Naive B cell (primary cell): ENCODE measurements around the gene SCN10A. TPM values are rescaled to one million over a fixed set of nuclear protein-coding genes. Genes with fewer than 3 reads are reported as not detected.

Experiments used
- ATAC-seq, 2 donors: fragments of 150-1000 bp; cut with Tn5 transposase; 2 replicates each; pipeline ENCODE4 v1.10.0; 2021; ENCODE audit warnings: low read depth in 2 of 2, mild to moderate bottlenecking in 2 of 2, moderate library complexity in 2 of 2
- DNase-seq: peaks from one replicate; pipeline ENCODE4 v3.0.0; 2022
- H3K27ac Mint-ChIP-seq, 6 donors: one replicate each; pipeline ENCODE4 v1.8.0; 2020 to 2022; ENCODE audit warnings: mild to moderate bottlenecking in 6 of 6, mixed read lengths in 6 of 6, moderate library complexity in 5 of 6, inconsistent platforms in 2 of 6
- H3K27me3 Mint-ChIP-seq, 3 donors: one replicate each; pipeline ENCODE4 v1.8.0; 2021 to 2022; ENCODE audit warnings: mixed read lengths in 3 of 3, mild to moderate bottlenecking in 1 of 3
- H3K36me3 Mint-ChIP-seq, 2 donors: one replicate each; pipeline ENCODE4 v1.8.0; 2020 to 2022; ENCODE audit warnings: mixed read lengths in 2 of 2, inconsistent platforms in 1 of 2, mild to moderate bottlenecking in 1 of 2
- H3K4me1 Mint-ChIP-seq, 3 donors: one replicate each; pipeline ENCODE4 v1.8.0; 2020 to 2022; ENCODE audit warnings: mixed read lengths in 3 of 3, inconsistent platforms in 1 of 3, mild to moderate bottlenecking in 1 of 3, moderate library complexity in 1 of 3
- H3K4me3 Mint-ChIP-seq, 8 donors: one replicate each; pipeline ENCODE4 v1.8.0; 2020 to 2022; ENCODE audit warnings: mild to moderate bottlenecking in 8 of 8, mixed read lengths in 8 of 8, moderate library complexity in 8 of 8, inconsistent platforms in 2 of 8
- H3K9me3 Mint-ChIP-seq, 7 donors: one replicate each; pipeline ENCODE4 v1.8.0; 2020 to 2022; ENCODE audit warnings: mixed read lengths in 7 of 7, mild to moderate bottlenecking in 5 of 7, inconsistent platforms in 2 of 7, moderate library complexity in 1 of 7
- polyA plus RNA-seq, 6 donors: library from polyadenylated mRNA; unstranded; fragments of 300-500 nt; fragmentation: Illumina TruSeq; gene quantifications; one replicate each; pipeline ENCODE4 v1.2.3, GENCODE V29; 2021; ENCODE audit warnings: low read depth in 6 of 6

SCN10A gene
- polyA plus RNA-seq, 6 donors from 2014 or later, result not detected

DNA sequence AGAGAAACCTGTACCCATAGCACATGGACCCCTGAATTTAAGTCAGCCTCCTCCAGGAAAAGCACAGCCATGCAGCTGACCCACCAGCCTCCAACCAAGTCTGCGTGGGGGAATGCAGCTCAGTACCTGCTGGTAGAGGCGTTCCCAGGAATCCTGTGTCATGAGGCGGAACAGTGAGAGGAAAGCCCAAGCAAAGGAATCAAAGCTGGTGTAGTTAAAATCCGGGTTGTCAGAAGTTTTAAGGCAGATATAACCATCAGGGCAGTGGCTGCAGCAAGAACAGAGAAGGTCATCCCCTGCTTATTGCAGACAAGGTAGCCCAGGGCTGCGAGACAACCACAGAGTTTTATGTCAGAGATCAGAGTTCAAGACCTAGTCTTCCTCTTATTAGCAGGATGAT lies 59.1 kb downstream of the SCN10A start:
- no peak overlapping the region for H3K4me3 Mint-ChIP-seq
- H3K4me1 Mint-ChIP-seq, result no peaks in the 10 kb centered on the region
- no peak overlapping the region for H3K27ac Mint-ChIP-seq
- peaks cover 0 to 9% (median 2%) of the 10 kb centered on the region in 7 donors for H3K9me3 Mint-ChIP-seq
- DNase-seq, result no peak
- no peak for ATAC-seq
- H3K27me3 Mint-ChIP-seq, result peaks cover 18 to 22% (median 18%) of the 10 kb centered on the region in 3 donors
- H3K36me3 Mint-ChIP-seq, result no peaks in the 10 kb centered on the region

DNA sequence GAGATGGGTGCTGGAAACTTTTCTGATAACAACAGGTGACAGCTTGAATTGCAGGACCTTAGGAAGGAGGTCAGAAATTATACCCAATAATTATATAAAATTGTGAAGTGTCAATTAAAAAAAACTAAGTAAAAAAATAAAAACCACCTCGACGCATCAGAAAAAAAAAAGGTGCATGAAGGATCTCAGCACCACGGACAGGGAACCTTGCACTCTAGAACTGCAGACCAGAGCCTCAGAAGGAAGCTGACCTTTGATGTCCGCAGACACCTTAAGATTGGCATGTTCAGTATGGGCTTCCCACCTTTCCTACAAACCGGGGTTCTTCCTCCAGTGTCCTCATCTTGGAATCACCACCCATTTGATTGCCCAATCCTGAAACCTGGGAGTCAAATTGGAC lies 60.9 kb downstream of the SCN10A start:
- peaks cover 0 to 6% (median 0%) of the 10 kb centered on the region in 7 donors for H3K9me3 Mint-ChIP-seq
- H3K36me3 Mint-ChIP-seq, result no peaks in the 10 kb centered on the region

DNA sequence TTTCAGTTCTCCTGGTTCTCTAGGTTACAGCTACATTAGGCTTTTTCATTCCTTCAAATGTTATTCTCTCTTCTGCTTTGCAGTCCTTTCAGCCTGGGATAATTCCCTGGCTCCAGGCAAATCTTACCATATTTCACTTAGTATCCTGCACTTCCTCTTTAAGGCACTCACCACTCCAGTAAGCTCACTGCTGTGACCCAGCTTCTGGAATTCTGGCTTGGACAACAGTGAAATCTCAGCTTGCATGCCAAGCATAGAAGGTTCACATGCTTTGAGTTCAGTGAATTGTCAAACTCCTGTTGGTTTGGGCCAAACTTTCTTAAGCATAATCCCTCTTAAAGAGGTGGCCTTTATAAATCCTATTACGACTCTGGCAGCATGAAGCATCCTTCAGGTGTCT lies 69.4 kb downstream of the SCN10A start:
- Mint-ChIP-seq H3K27me3 (peaks cover 0 to 17% (median 8%) of the 10 kb centered on the region in 3 donors), H3K9me3 (peaks cover 0 to 10% (median 0%) of the 10 kb centered on the region in 7 donors), H3K4me3 (no peak overlapping the region), H3K27ac (no peak overlapping the region), H3K4me1 (no peaks in the 10 kb centered on the region), H3K36me3 (no peaks in the 10 kb centered on the region)
- no peak for ATAC-seq
- DNase-seq, result no peak

More for the DNA sequence above, 60.9 kb downstream of the SCN10A start:
- peaks cover 18 to 25% (median 22%) of the 10 kb centered on the region in 3 donors for H3K27me3 Mint-ChIP-seq
- DNase-seq (no peak), ATAC-seq (no peak)
- H3K27ac Mint-ChIP-seq, result no peak overlapping the region
- H3K4me3 Mint-ChIP-seq, result no peak overlapping the region
- no peaks in the 10 kb centered on the region for H3K4me1 Mint-ChIP-seq

DNA sequence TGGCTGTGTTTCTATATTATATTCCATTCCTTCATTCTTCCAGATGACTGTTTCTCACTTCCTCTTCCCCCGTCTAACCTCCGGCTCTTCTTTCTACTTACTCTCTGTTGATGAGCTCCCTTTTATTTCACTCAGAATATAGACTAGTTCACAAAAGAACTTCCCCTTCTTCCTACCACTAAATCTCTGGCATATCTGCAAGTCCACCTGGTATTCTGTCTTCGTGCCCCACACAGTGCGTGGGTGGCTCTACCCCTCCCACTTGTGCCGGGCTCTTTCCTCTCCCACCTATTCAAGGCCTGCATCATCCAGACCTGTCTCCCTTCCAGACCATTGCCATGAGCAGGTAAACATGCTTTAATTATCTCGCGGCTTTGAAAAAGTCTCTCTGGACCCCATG lies 73.0 kb downstream of the SCN10A start:
- Mint-ChIP-seq H3K27ac (no peak overlapping the region), H3K4me3 (peak overlapping the region in 1 of 8 donors; percentile 36), H3K4me1 (no peaks in the 10 kb centered on the region), H3K9me3 (peaks cover 0 to 10% (median 0%) of the 10 kb centered on the region in 7 donors), H3K27me3 (peaks cover 0 to 17% (median 12%) of the 10 kb centered on the region in 3 donors), H3K36me3 (no peaks in the 10 kb centered on the region)
- DNase-seq, result no peak
- ATAC-seq, result no peak

DNA sequence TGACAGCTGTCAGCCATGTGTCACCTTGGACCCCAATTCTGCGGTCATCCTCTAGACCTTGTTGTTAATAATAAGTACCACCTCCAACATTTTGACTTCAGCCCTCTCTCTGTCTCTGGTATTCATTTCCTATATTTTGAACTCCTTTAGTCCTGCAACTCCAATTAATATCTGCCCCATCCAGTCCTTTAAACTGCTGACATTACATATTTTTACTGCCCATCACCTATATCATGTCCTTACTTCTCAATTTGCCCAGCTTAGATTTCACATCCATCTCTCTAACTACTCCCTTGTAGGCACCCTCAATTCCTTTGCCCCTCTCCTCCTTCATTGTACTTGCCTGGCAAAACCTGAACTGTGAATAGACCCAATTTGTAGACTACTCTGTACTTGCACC lies 73.5 kb downstream of the SCN10A start:
- H3K36me3 Mint-ChIP-seq, result no peaks in the 10 kb centered on the region
- no peak overlapping the region for H3K27ac Mint-ChIP-seq
- H3K9me3 Mint-ChIP-seq, result peaks cover 0 to 10% (median 0%) of the 10 kb centered on the region in 7 donors
- no peaks in the 10 kb centered on the region for H3K4me1 Mint-ChIP-seq
- peaks cover 0 to 17% (median 12%) of the 10 kb centered on the region in 3 donors for H3K27me3 Mint-ChIP-seq
- no peak for ATAC-seq
- no peak overlapping the region for H3K4me3 Mint-ChIP-seq
- DNase-seq, result no peak

DNA sequence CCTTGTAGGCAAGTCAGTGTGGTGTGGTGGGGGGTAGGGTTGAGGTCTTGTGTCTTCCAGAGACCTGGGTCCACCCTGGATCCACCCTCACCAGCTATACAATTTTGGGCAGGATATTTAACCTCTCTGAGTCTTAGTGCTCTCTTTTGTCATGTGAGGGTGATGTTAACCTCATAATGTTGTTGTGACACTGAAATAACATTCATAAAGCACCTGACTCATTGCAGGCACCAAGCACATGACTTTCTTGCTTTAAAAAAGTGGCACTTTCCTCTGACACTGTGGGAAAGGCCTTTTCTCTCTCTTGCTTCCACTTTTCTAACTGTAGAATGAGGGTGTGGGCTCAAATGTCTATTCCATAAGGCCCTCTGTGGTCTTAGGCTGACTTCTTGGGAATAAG lies 75.5 kb downstream of the SCN10A start:
- no peak overlapping the region for H3K27ac Mint-ChIP-seq
- ATAC-seq, result no peak

DNA sequence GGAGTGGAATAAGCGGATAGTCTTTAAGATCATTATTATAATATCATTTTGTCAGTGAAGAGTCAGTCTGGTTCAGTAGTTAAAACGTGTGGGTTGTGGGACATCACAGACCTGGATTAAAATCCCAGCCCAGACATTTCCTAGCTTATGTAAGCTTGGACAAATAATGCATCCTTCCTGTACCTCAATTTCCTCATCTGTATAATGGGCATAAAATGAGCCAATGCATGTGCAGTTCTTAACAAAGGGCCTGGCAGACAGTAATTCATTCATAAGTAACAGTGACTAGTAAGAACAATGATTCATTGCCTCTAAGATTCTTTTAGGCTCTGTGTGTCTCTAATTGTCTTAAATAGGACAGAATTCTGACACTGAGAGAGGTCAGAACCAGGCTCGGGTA lies 76.1 kb downstream of the SCN10A start:
- H3K36me3 Mint-ChIP-seq, result no peaks in the 10 kb centered on the region
- H3K27ac Mint-ChIP-seq, result no peak overlapping the region
- ATAC-seq, result no peak
- H3K4me3 Mint-ChIP-seq, result peak overlapping the region in 1 of 8 donors; percentile 13
- no peak for DNase-seq
- H3K4me1 Mint-ChIP-seq, result no peaks in the 10 kb centered on the region
- H3K27me3 Mint-ChIP-seq, result peaks cover 0 to 22% (median 17%) of the 10 kb centered on the region in 3 donors
- peaks cover 0 to 10% (median 0%) of the 10 kb centered on the region in 7 donors for H3K9me3 Mint-ChIP-seq

More for the DNA sequence above, 75.5 kb downstream of the SCN10A start:
- Mint-ChIP-seq H3K9me3 (peaks cover 0 to 10% (median 0%) of the 10 kb centered on the region in 7 donors), H3K4me3 (no peak overlapping the region), H3K27me3 (peaks cover 0 to 19% (median 17%) of the 10 kb centered on the region in 3 donors), H3K36me3 (no peaks in the 10 kb centered on the region), H3K4me1 (no peaks in the 10 kb centered on the region)
- no peak for DNase-seq

DNA sequence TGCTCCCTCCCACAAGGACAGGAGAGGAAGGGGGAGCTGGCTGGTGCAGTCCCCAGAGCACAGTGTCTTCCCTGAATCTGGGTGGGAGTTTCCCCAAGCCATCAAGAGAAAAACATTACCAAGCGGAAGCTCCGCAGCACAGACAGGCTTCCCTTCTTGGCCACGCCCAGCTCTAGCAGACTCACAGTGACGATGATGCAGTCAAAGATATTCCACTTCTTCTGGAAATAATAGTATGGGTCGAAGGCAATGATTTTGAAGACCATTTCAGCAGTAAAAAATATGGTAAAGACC lies 76.7 kb downstream of the SCN10A start:
- H3K27ac Mint-ChIP-seq, result no peak overlapping the region
- ATAC-seq (no peak), DNase-seq (no peak)
- peaks cover 0 to 22% (median 17%) of the 10 kb centered on the region in 3 donors for H3K27me3 Mint-ChIP-seq
- no peaks in the 10 kb centered on the region for H3K36me3 Mint-ChIP-seq
- no peak overlapping the region for H3K4me3 Mint-ChIP-seq
- H3K4me1 Mint-ChIP-seq, result no peaks in the 10 kb centered on the region
- peaks cover 0 to 10% (median 0%) of the 10 kb centered on the region in 7 donors for H3K9me3 Mint-ChIP-seq

DNA sequence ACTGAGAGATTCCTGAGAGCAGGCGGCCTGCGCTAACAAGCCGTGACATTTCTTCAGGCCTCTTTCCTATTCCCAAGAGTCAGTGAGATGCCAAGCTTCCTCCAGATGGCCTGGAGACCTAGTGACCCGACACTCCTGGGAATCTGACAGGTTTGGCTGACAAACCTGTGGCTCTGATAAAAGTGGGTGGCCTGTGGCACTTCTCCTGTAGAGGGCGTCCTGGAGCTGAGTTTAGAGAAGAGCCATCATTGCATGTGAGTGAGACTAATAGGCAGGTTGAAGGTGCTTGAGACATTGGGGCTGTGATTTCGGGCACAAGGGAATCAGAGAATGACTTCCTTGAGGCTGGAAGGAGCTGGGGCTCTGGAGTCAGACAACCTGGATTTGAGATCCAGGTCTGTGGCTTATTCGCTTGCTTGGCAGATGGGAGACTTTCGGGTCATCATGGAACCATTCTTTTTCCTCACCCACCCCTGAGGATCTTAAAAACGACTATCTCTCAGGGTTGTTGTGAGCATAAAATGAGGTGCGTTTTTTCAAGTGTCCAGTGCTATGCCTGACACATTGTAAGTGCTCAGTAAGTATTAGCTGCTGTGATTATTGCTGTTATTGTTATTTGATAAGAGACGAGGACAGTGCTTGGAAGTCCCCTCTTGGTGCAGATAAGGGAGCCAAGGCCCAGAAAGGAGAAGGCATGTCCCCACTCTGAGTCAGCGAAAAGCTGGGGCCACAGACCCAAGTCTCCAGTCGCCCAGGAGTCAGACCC lies 77.2 kb downstream of the SCN10A start:
- Mint-ChIP-seq H3K9me3 (peaks cover 0 to 10% (median 0%) of the 10 kb centered on the region in 7 donors), H3K4me3 (no peak overlapping the region), H3K27me3 (peaks cover 0 to 21% (median 15%) of the 10 kb centered on the region in 3 donors), H3K27ac (peak overlapping the region in 1 of 6 donors; percentile 7), H3K36me3 (no peaks in the 10 kb centered on the region), H3K4me1 (no peaks in the 10 kb centered on the region)
- ATAC-seq, result no peak
- DNase-seq, result no peak

DNA sequence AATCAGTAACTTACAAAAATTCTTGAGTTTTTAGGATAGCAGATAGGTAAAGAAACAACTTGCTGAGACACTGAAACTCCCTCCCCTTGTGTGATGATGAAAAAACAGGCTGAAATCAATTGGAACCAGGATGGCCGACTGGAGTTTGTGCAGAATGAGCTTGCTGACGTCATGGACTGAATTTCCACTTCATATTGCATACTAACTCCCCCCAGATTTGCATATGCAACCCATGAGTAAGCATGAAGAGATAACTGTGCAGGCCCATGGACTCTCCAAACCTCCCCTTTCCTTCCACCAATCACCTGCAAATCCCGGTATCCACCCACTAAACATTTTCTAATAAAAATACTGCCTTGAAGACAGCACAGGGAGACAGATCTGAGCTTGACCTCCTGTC lies 84.5 kb downstream of the SCN10A start:
- H3K4me3 Mint-ChIP-seq, result no peak overlapping the region
- H3K27me3 Mint-ChIP-seq, result peaks cover 3 to 21% (median 13%) of the 10 kb centered on the region in 3 donors
- no peaks in the 10 kb centered on the region for H3K4me1 Mint-ChIP-seq
- no peak overlapping the region for H3K27ac Mint-ChIP-seq
- ATAC-seq (no peak), DNase-seq (no peak)
- peaks cover 0 to 2% (median 0%) of the 10 kb centered on the region in 7 donors for H3K9me3 Mint-ChIP-seq
- no peaks in the 10 kb centered on the region for H3K36me3 Mint-ChIP-seq

DNA sequence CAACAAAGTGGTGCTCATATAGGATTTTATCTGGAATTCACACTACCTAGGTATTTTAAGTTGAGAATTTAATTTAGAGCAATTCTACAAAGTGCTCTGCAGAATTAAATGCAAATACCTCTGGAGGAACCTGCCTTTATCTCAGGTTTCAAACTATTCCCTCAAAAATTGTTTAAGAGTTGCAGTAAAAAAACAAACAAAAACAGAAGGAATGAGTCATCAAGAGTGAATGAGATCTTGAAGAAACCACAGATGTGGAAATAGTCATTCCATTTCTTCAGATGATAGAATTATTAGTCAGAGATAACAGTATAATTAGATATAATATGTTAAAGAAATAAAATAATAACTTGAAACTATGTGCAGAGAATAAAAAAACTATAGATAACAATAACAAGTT lies 85.7 kb downstream of the SCN10A start:
- H3K36me3 Mint-ChIP-seq, result no peaks in the 10 kb centered on the region
- no peak for DNase-seq
- ATAC-seq, result no peak
- H3K9me3 Mint-ChIP-seq, result peaks cover 0 to 2% (median 0%) of the 10 kb centered on the region in 7 donors
- H3K4me1 Mint-ChIP-seq, result no peaks in the 10 kb centered on the region
- peaks cover 6 to 26% (median 7%) of the 10 kb centered on the region in 3 donors for H3K27me3 Mint-ChIP-seq
- H3K4me3 Mint-ChIP-seq, result no peak overlapping the region
- H3K27ac Mint-ChIP-seq, result no peak overlapping the region

DNA sequence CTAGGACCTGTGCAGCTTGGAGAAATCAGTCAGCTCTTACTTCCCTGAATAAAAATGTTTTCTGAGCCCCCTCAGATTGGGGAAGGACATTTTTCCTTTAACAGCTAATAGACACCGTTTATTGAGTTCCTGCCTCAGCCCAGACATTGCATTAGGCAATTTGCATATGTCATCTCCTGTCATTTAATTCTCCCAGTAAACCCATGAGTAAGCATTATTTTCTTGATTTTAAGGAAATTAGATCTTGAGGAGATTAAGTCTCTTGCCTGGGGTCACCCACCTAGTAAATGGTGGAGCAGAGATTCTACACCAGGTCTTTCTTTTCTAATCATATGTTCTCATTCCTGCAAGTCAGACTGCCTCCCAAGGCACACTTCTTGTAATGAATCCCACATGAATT lies 88.0 kb downstream of the SCN10A start:
- Mint-ChIP-seq H3K9me3 (peaks cover 0 to 2% (median 0%) of the 10 kb centered on the region in 7 donors), H3K27me3 (peaks cover 6 to 26% (median 12%) of the 10 kb centered on the region in 3 donors), H3K27ac (no peak overlapping the region), H3K4me3 (no peak overlapping the region), H3K36me3 (no peaks in the 10 kb centered on the region), H3K4me1 (no peaks in the 10 kb centered on the region)
- ATAC-seq, result no peak
- no peak for DNase-seq

DNA sequence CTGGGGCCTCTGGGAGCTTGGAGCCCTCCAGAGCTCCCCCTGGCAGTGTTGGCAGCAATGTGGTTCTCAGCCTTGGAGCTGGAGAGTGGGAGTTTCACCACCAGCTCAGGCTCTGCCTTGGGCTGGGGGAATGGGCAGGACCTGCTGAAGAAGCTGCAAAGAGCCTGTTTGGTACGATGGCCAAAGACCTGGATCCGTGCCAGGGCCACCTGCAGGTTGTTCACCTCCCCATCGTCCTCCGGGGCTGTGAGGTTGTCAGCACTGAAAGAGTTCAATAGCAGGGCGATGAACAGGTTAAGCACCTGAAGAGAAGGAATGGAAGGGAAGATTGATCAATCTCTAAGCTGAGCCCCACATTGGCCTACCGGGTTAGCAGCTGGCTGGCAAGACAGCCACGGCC lies 89.3 kb downstream of the SCN10A start:
- H3K4me1 Mint-ChIP-seq, result no peaks in the 10 kb centered on the region
- H3K9me3 Mint-ChIP-seq, result peaks cover 0 to 2% (median 0%) of the 10 kb centered on the region in 7 donors
- no peak overlapping the region for H3K4me3 Mint-ChIP-seq
- H3K27me3 Mint-ChIP-seq, result peaks cover 6 to 26% (median 12%) of the 10 kb centered on the region in 3 donors
- DNase-seq (no peak), ATAC-seq (no peak)
- no peak overlapping the region for H3K27ac Mint-ChIP-seq
- H3K36me3 Mint-ChIP-seq, result no peaks in the 10 kb centered on the region

DNA sequence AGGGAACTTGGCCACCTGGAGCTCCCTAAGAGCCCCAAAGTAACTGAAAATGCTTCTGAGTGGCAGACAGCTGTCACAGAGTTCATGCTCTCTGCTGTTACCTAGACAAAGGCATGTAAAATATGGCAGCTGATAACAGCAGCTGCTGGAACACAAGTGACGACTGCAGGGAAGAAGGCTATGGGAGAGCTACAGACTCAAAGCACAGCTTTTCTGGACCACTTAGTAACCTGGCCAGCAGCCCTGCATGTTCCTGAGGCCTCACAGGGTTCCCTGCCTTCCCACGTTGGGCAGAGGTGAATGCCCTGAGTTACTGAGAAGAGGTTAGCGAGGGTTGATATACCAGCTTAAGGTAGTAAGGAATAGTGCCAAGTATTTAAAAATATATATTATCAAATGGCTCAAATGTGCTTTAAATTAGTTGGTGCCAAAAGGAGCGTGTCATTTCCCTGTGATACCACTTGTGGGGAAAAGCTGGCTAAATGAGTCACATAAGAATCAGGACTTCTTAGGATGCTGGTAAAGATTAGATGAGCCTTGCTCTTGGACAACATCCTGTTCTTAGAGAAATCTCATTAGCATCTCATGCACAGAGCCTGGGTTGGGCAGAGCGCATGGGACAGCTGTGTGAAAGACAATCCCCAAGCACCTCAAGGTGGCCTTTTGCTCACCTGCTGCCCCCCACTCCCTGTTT lies 90.1 kb downstream of the SCN10A start:
- no peak for DNase-seq
- H3K27me3 Mint-ChIP-seq, result peaks cover 10 to 26% (median 12%) of the 10 kb centered on the region in 3 donors
- no peak for ATAC-seq
- H3K4me1 Mint-ChIP-seq, result no peaks in the 10 kb centered on the region
- peaks cover 0 to 2% (median 0%) of the 10 kb centered on the region in 7 donors for H3K9me3 Mint-ChIP-seq
- no peaks in the 10 kb centered on the region for H3K36me3 Mint-ChIP-seq
- H3K4me3 Mint-ChIP-seq, result peak overlapping the region in 1 of 8 donors; percentile 62
- no peak overlapping the region for H3K27ac Mint-ChIP-seq
